Neural cell (in vitro differentiated cells): ENCODE results near the gene FSTL5. TPM values are rescaled to one million over a fixed set of nuclear protein-coding genes. Genes with fewer than 3 reads are reported as not detected.

Source experiments
- H2AFZ ChIP-seq: fragments of 200-600, 300-800 bp; sonication (generic), shearing (Covaris generic); 2 replicates; pipeline ENCODE4 v1.6.0; 2014; ENCODE audit warnings: low read depth, mild to moderate bottlenecking, antibody characterized with exemption, low read length, moderate library complexity
- H3F3A ChIP-seq: fragments of 200-600 bp; shearing (Covaris generic); 2 replicates; pipeline ENCODE4 v1.6.1; 2016; ENCODE audit warnings: mild to moderate bottlenecking, moderate library complexity, mixed read lengths, antibody characterized with exemption, low read length; ENCODE audit not compliant: insufficient read depth, poor library complexity, severe bottlenecking
- H3K27ac ChIP-seq: fragments of 200-600, 300-800 bp; sonication (generic), shearing (Covaris generic); 2 replicates; pipeline ENCODE4 v1.5.1; 2014; ENCODE audit warnings: mild to moderate bottlenecking, low read length, moderate library complexity
- H3K27me3 ChIP-seq: fragments of 300-800, 200-600 bp; sonication (generic), shearing (Covaris generic); 2 replicates; pipeline ENCODE4 v1.6.0; 2014; ENCODE audit warnings: mild to moderate bottlenecking, low read depth, low read length, moderate library complexity; ENCODE audit not compliant: insufficient read depth
- H3K36me3 ChIP-seq: fragments of 300-800, 200-600 bp; sonication (generic), shearing (Covaris generic); 2 replicates; pipeline ENCODE4 v1.5.1; 2014; ENCODE audit warnings: mild to moderate bottlenecking, antibody characterized with exemption, low read length, moderate library complexity; ENCODE audit not compliant: insufficient read depth
- H3K4me2 ChIP-seq: fragments of 300-800, 200-600 bp; sonication (generic), shearing (Covaris generic); 2 replicates; pipeline ENCODE4 v1.6.0; 2014; ENCODE audit warnings: mild to moderate bottlenecking, low read length
- H3K4me3 ChIP-seq: fragments of 300-800, 200-600 bp; sonication (generic), shearing (Covaris generic); 2 replicates; pipeline ENCODE4 v1.5.1; 2014; ENCODE audit warnings: mild to moderate bottlenecking, low read length, moderate library complexity
- H3K79me2 ChIP-seq: fragments of 200-600 bp; shearing (Covaris generic); replicated peaks from 2 replicates; pipeline ENCODE4 v1.6.0; 2014; ENCODE audit warnings: mild to moderate bottlenecking, low read length, moderate library complexity; ENCODE audit not compliant: insufficient read depth
- H3K9ac ChIP-seq: fragments of 300-800, 200-600 bp; sonication (generic), shearing (Covaris generic); 2 replicates; pipeline ENCODE4 v1.6.1; 2016; ENCODE audit warnings: mild to moderate bottlenecking, low read length, mixed read lengths
- H3K9me2 ChIP-seq: fragments of 200-600 bp; shearing (Covaris generic); 2 replicates; pipeline ENCODE4 v1.6.1; 2016; ENCODE audit warnings: mild to moderate bottlenecking, low read length, mixed read lengths; ENCODE audit not compliant: insufficient read depth
- H3K9me3 ChIP-seq: fragments of 200-600, 300-800 bp; sonication (generic), shearing (Covaris generic); 2 replicates; pipeline ENCODE4 v1.6.1; 2016; ENCODE audit warnings: mild to moderate bottlenecking, mixed run types, low read length, moderate library complexity, mixed read lengths
- H4K20me1 ChIP-seq: fragments of 200-600 bp; shearing (Covaris generic); 2 replicates; pipeline ENCODE4 v1.6.1; 2016; ENCODE audit warnings: mild to moderate bottlenecking, mixed run types; ENCODE audit not compliant: insufficient read depth
- CTCF ChIP-seq: fragments of 450-650 bp; IDR thresholded peaks from 2 replicates; pipeline ENCODE4 v1.5.1; 2014; ENCODE audit warnings: antibody characterized with exemption, mild to moderate bottlenecking, moderate library complexity; ENCODE audit not compliant: poor library complexity, severe bottlenecking
- EP300 ChIP-seq: fragments of 450-650 bp; conservative IDR thresholded peaks from 2 replicates; pipeline ENCODE4 v1.6.1; 2014; ENCODE audit warnings: antibody characterized with exemption, mild to moderate bottlenecking, moderate library complexity; ENCODE audit not compliant: poor library complexity, severe bottlenecking
- EZH2 ChIP-seq: fragments of 200-600, 300-800 bp; shearing (Covaris generic), sonication (generic); IDR thresholded peaks from 2 replicates; pipeline ENCODE4 v1.6.1; 2014; ENCODE audit warnings: antibody characterized with exemption, low read length, borderline replicate concordance, mild to moderate bottlenecking; ENCODE audit not compliant: insufficient read depth, poor library complexity, severe bottlenecking
- MXI1 ChIP-seq: fragments of 450-650 bp; conservative IDR thresholded peaks from 2 replicates; pipeline ENCODE4 v1.6.1; 2014; ENCODE audit warnings: antibody characterized with exemption, mild to moderate bottlenecking; ENCODE audit not compliant: poor library complexity, severe bottlenecking
- POLR2AphosphoS5 ChIP-seq: IDR thresholded peaks from 2 replicates; pipeline ENCODE4 v1.6.1; 2012
- RAD21 ChIP-seq: fragments of 450-650 bp; conservative IDR thresholded peaks from 2 replicates; pipeline ENCODE4 v1.6.1; 2014; ENCODE audit warnings: antibody characterized with exemption, mild to moderate bottlenecking, moderate library complexity
- REST ChIP-seq: IDR thresholded peaks from 2 replicates; pipeline ENCODE4 v1.6.1; 2012; ENCODE audit warnings: borderline replicate concordance
- SMC3 ChIP-seq: fragments of 450-650 bp; conservative IDR thresholded peaks from 2 replicates; pipeline ENCODE4 v1.6.1; 2014; ENCODE audit warnings: antibody characterized with exemption, mild to moderate bottlenecking, moderate library complexity; ENCODE audit not compliant: poor library complexity
- TAF1 ChIP-seq: IDR thresholded peaks from 2 replicates; pipeline ENCODE4 v1.6.1; 2012; ENCODE audit warnings: low read depth
- polyA plus RNA-seq: library from polyadenylated mRNA; depleted of rRNA; stranded (reverse); fragments of >200 nt; gene quantifications from 2 replicates; pipeline ENCODE4 v1.2.3, GENCODE V29; 2014

FSTL5 gene
- polyA plus RNA-seq, 1 donor from 2014 or later, result 6.8 TPM

- Histone ChIP-seq H3K27ac (no peak overlapping the region), H3K9me3 (no peaks in the 10 kb centered on the region), H2AFZ (no peak overlapping the region), H4K20me1 (no peaks in the 10 kb centered on the region), H3K79me2 (no peaks in the 10 kb centered on the region), H3K9ac (no peak overlapping the region), H3K9me2 (no peaks in the 10 kb centered on the region), H3K4me2 (no peak overlapping the region), H3K36me3 (no peaks in the 10 kb centered on the region), H3F3A (no peaks in the 10 kb centered on the region), H3K27me3 (no peaks in the 10 kb centered on the region), H3K4me3 (no peak overlapping the region)
- TF ChIP-seq CTCF (no peak), REST (no peak), EP300 (no peak), POLR2AphosphoS5 (no peak), RAD21 (no peak), MXI1 (no peak), SMC3 (no peak), TAF1 (no peak), EZH2 (no peak)
These were observed 559.1 kb downstream of the FSTL5 start for GRCh38 chr4:161604516-161605300.

DNA sequence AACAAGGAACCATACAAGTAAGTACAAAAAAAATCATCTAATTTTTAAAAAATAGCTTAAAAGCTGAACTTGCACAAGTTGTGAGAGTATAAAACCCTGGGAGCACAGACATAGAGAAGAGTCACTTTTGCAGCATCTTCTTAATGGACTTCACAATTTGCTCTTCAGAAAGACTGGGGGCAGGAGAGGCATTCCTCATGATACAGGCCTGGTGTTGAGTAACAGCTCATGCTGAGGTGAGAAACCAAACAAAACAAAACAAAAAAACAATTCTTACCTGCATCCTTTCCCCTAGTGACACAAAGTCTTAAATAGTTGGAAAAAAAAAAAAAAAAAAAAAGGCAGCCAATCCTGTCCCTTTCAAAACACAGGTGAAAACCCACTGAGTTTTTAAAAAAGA, 562.8 kb downstream of the FSTL5 start:
- Histone ChIP-seq H3K9me2 (no peaks in the 10 kb centered on the region), H3K4me2 (no peak overlapping the region), H3K79me2 (no peaks in the 10 kb centered on the region), H3K9ac (no peak overlapping the region), H3K9me3 (no peaks in the 10 kb centered on the region), H3K27me3 (no peaks in the 10 kb centered on the region), H3F3A (no peaks in the 10 kb centered on the region), H3K27ac (no peak overlapping the region), H3K4me3 (no peak overlapping the region), H2AFZ (no peak overlapping the region), H3K36me3 (no peaks in the 10 kb centered on the region), H4K20me1 (no peaks in the 10 kb centered on the region)
- no peak for TF ChIP-seq MXI1
- TF ChIP-seq EP300, result no peak
- no peak for TF ChIP-seq SMC3
- TF ChIP-seq EZH2, result no peak
- no peak for TF ChIP-seq RAD21
- TF ChIP-seq REST, result no peak
